GM21447 (cell line): Measurements from ENCODE around the gene TMED1.
"Not testable (repeated sequence)": the region's sequence is repeated elsewhere in the genome, so short reads cannot be mapped to it uniquely, and the experiment has no call there.

ENCODE experiments used
- ATAC-seq: cut with Tn5 transposase; IDR thresholded peaks from one replicate; pipeline ENCODE4 v1.9.1; 2021; ENCODE audit not compliant: unreplicated experiment

TMED1 gene

GRCh38 chr19:10863107-10863717 lies 27.2 kb upstream of the TMED1 start:
- ATAC-seq, result no peak

GRCh38 chr19:10862561-10863106 lies 26.6 kb upstream of the TMED1 start:
- ATAC-seq, result no peak

GRCh38 chr19:10861103-10861651 lies 25.2 kb upstream of the TMED1 start:
- ATAC-seq, result no peak

- ATAC-seq, result no peak
These were observed 22.3 kb upstream of the TMED1 start for GRCh38 chr19:10858204-10858828.

GRCh38 chr19:10856899-10857298 lies 20.9 kb upstream of the TMED1 start:
- ATAC-seq, result not testable (repeated sequence)

GRCh38 chr19:10855879-10856522 lies 20.0 kb upstream of the TMED1 start:
- no peak for ATAC-seq

- ATAC-seq, result no peak
These were observed 18.5 kb upstream of the TMED1 start for GRCh38 chr19:10854350-10855089.

GRCh38 chr19:10852941-10853340 lies 16.9 kb upstream of the TMED1 start:
- ATAC-seq, result no peak

- ATAC-seq, result no peak
These were observed 16.2 kb upstream of the TMED1 start for GRCh38 chr19:10852098-10852800.

- no peak for ATAC-seq
These were observed 14.6 kb upstream of the TMED1 start for GRCh38 chr19:10850631-10851030.

- ATAC-seq, result no peak
These were observed 12.3 kb upstream of the TMED1 start, which contains the start of gene C19orf38 for GRCh38 chr19:10848230-10848856. Gene C19orf38, plus strand, starts transcription at chr19:10848415. Its CDS starts 94 bp downstream, at chr19:10848509.

- ATAC-seq, result no peak
These were observed 10.6 kb upstream of the TMED1 start for GRCh38 chr19:10846500-10847202.

- ATAC-seq, result no peak
These were observed 6.8 kb upstream of the TMED1 start for GRCh38 chr19:10842788-10843187.

GRCh38 chr19:10839114-10840050 lies 3.4 kb upstream of the TMED1 start:
- no peak for ATAC-seq

- ATAC-seq, result no peak
These were observed 2.4 kb upstream of the TMED1 start for GRCh38 chr19:10838377-10838776.

- not testable (repeated sequence) for ATAC-seq
These were observed 1.6 kb upstream of the TMED1 start for GRCh38 chr19:10837649-10838048.

GRCh38 chr19:10836479-10837330 lies 693 bp upstream of the TMED1 start:
- peak; percentile 17 for ATAC-seq
